K562 (cell line): ENCODE data around the gene WBP1. TPM values are rescaled to one million over a fixed set of nuclear protein-coding genes. Genes with fewer than 3 reads are reported as not detected.

Experiments used
- CHD4 ChIP-seq: fragments of 200-600 bp; sonication (generic); IDR thresholded peaks from 3 replicates; pipeline ENCODE4 v1.6.1; 2012; ENCODE audit warnings: low read depth, mild to moderate bottlenecking, mixed read lengths, low read length, inconsistent platforms; ENCODE audit not compliant: insufficient read depth, insufficient replicate concordance, poor library complexity, severe bottlenecking
- CREBBP ChIP-seq: IDR thresholded peaks from one replicate; pipeline ENCODE4 v1.6.1; 2012; ENCODE audit warnings: low read depth, mild to moderate bottlenecking, control low read depth, inconsistent platforms, low read length
- GABPB2 ChIP-seq: fragments of 250-450 bp; sonication (Bioruptor Pico); conservative IDR thresholded peaks from 2 replicates; pipeline ENCODE4 v1.5.1; 2021; ENCODE audit warnings: mild to moderate bottlenecking
- HNRNPH1 ChIP-seq: fragments of 200-400 bp; formaldehyde crosslinking; optimal IDR thresholded peaks from 2 replicates; pipeline ENCODE3; 2017; ENCODE audit warnings: low read depth, mild to moderate bottlenecking, low read length, moderate library complexity
- JUN ChIP-seq, 2 experiments: sonication (generic) in 1 of 2; formaldehyde crosslinking in 1 of 2; IDR thresholded peaks; 2 replicates each; pipeline versions ENCODE4 v1.6.1 to v1.8.0; 2012 to 2022; ENCODE audit warnings: borderline replicate concordance in 2 of 2, mild to moderate bottlenecking in 2 of 2, improper control_type of control experiment in 1 of 2, low read depth in 1 of 2, low read length in 1 of 2, missing genetic modification reagents in 1 of 2
- LCOR ChIP-seq: sonication (generic); formaldehyde crosslinking; IDR thresholded peaks from 2 replicates; pipeline ENCODE4 v1.8.0; 2022; ENCODE audit warnings: mild to moderate bottlenecking, missing genetic modification reagents
- SRSF3 ChIP-seq: fragments of 200-400 bp; formaldehyde crosslinking; IDR thresholded peaks from 2 replicates; pipeline ENCODE4 v1.6.1; 2016; ENCODE audit warnings: mild to moderate bottlenecking, low read length, moderate library complexity; ENCODE audit not compliant: insufficient read depth
- TAF9B ChIP-seq: fragments of 450-650 bp; IDR thresholded peaks from 2 replicates; pipeline ENCODE4 v1.6.1; 2018; ENCODE audit warnings: mild to moderate bottlenecking; ENCODE audit not compliant: partially characterized antibody
- ZNF76 ChIP-seq: fragments of 250-450 bp; sonication (Bioruptor Pico); IDR thresholded peaks from 2 replicates; pipeline ENCODE4 v1.4.0; 2020; ENCODE audit warnings: mild to moderate bottlenecking, moderate library complexity, borderline replicate concordance
- polyA plus RNA-seq, 8 experiments: library from polyadenylated mRNA; depleted of rRNA in 4 of 8; stranded (reverse) in 5 of 8; unstranded in 3 of 8; fragments of >200 nt; fragmentation: Nextera tagmentation in 2 of 8; fragmentation: Illumina TruSeq in 1 of 8; extraction: Ambion mirVana in 2 of 8; extraction: Trizol in 1 of 8; gene quantifications; 2 replicates each; pipeline versions ENCODE4 v1.2.1 to v1.2.3, GENCODE V29; 2011 to 2014; ENCODE audit warnings: inconsistent platforms in 1 of 8, missing spikeins in 1 of 8
- total RNA-seq, 7 experiments: library from RNA; depleted of rRNA in 6 of 7; stranded (reverse); fragments of >200 nt in 6 of 7; fragmentation: Illumina TruSeq in 2 of 7; extraction: Trizol in 2 of 7; gene quantifications; 2 replicates each; pipeline versions ENCODE4 v1.2.1 to v1.2.3, GENCODE V29; 2011 to 2021; ENCODE audit warnings: low replicate concordance in 1 of 7
- TF ChIP-seq, protein P1 (sequence below): fragments of 250-450 bp; sonication (Bioruptor Pico); IDR thresholded peaks from 2 replicates; pipeline ENCODE4 v1.5.0; 2021; ENCODE audit warnings: mild to moderate bottlenecking, moderate library complexity
- TF ChIP-seq, protein P2 (sequence below): fragments of 200-800 bp; sonication (Bioruptor generic); IDR thresholded peaks from 2 replicates; pipeline ENCODE4 v1.6.1; 2016; ENCODE audit warnings: missing genetic modification characterization, missing compliant biosample characterization

WBP1 gene
- total and polyA plus RNA-seq, 9 of the 15 experiments (the other 6 are each of a cell fraction or from before 2014, with no cell fraction given) = 1.9 to 27.7 (median 14.2) TPM

DNA sequence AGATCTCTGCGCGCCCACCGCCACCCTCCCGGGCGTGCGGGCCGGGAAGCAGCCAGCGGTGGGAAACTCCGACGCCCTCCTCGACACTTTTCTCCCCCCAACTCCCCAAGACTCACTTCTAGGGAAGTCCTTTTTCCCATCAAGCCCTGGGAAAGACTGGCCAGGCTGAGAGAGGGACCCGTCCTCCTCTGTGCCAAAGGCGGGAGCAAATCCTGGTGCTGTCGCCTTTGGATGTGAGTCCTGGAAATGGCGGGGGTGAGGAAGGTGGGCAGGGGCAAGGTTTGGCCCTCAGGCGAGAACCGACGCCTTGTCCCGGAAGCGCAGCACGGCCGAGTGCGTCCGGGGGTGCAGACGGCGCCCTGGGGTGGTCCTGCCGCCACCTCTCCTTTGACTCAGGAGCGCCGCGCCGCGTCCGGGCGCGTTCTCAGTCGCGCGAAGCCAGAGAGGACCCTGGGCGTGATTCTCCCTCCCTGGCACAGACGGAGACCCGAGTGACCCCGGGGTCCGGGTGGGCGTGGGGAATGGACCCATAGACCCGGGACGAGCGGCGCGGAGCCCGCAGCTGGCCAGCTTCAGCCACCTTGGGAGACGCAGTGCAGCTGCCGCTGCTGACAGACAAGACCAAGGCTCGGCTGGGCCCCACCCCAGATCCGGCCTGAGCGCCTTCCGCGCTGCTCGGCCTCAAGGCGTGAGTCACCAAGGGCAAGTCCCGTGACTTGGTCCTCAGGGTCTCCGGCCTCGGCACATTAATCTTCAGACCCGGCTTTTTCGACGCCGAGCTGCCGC, 44.7 kb downstream of the WBP1 start (continued):
- TF ChIP-seq, protein P1, sequence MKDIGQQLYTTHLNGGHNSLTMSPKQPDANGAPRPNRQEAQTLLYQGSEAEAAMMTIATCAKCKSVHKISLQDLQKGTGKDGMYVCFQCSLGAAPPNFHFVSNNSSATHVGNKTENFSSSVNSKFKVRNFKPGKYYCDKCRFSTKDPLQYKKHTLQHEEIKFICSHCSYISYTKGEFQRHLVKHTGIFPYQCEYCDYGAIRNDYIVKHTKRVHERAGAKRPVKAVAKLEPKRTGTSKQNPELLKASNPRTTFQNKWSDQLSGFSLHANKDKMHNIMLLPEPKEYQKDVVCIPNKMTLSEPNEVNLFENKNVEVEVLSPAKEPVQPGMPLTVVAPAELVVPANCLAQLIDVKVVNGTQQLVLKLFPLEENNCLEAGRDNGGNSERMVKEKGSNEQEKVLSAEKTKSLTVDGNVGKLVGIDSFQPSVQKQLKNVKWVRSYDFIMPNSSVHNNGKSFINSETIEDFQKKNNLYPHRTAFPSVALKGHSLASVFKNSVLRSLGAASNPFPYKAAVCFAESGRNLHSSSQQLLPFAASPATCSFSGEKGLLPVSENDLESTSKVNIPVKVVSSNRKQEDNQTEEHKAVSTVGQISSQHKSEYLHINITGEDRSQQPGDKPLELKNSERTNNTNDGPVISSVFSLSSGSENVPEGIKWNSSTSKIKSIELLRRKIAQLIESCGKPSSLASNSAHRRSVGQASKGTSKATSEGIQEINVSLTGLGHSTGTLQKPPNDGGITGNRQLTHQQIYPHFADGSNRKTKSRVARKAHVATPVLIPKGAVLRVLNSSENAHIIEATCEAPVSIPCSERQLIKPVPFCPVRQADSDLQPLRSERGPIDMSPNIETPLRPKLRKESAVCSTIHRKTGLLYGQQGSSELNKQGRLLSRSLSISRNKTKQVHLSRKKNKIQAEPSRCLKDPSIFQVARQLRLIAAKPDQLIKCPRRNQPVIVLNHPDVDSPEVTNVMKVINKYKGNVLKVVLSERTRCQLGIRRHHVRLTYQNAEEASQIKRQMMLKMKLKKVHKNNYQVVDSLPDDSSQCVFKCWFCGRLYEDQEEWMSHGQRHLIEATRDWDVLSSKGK (CRISPR knock-in tag) = no peak
- TF ChIP-seq TAF9B = peak; percentile 72
- no peak for TF ChIP-seq CREBBP
- peak; percentile 87 for TF ChIP-seq JUN (IDR thresholded peaks at IDR 0.05; ENCODE audit: borderline replicate concordance, low read depth, low read length)
- 0 out of 2 replicates have a peak, but pooled peaks have one; percentile 10 for TF ChIP-seq JUN (CRISPR knock-in tag; IDR thresholded peaks at IDR 0.05; ENCODE audit: borderline replicate concordance)
- TF ChIP-seq, protein P2, sequence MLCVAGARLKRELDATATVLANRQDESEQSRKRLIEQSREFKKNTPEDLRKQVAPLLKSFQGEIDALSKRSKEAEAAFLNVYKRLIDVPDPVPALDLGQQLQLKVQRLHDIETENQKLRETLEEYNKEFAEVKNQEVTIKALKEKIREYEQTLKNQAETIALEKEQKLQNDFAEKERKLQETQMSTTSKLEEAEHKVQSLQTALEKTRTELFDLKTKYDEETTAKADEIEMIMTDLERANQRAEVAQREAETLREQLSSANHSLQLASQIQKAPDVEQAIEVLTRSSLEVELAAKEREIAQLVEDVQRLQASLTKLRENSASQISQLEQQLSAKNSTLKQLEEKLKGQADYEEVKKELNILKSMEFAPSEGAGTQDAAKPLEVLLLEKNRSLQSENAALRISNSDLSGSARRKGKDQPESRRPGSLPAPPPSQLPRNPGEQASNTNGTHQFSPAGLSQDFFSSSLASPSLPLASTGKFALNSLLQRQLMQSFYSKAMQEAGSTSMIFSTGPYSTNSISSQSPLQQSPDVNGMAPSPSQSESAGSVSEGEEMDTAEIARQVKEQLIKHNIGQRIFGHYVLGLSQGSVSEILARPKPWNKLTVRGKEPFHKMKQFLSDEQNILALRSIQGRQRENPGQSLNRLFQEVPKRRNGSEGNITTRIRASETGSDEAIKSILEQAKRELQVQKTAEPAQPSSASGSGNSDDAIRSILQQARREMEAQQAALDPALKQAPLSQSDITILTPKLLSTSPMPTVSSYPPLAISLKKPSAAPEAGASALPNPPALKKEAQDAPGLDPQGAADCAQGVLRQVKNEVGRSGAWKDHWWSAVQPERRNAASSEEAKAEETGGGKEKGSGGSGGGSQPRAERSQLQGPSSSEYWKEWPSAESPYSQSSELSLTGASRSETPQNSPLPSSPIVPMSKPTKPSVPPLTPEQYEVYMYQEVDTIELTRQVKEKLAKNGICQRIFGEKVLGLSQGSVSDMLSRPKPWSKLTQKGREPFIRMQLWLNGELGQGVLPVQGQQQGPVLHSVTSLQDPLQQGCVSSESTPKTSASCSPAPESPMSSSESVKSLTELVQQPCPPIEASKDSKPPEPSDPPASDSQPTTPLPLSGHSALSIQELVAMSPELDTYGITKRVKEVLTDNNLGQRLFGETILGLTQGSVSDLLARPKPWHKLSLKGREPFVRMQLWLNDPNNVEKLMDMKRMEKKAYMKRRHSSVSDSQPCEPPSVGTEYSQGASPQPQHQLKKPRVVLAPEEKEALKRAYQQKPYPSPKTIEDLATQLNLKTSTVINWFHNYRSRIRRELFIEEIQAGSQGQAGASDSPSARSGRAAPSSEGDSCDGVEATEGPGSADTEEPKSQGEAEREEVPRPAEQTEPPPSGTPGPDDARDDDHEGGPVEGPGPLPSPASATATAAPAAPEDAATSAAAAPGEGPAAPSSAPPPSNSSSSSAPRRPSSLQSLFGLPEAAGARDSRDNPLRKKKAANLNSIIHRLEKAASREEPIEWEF (CRISPR knock-in tag) = no peak
- no peak for TF ChIP-seq CHD4
- no peak for TF ChIP-seq GABPB2 (CRISPR knock-in tag)
- no peak for TF ChIP-seq LCOR (CRISPR knock-in tag)
- TF ChIP-seq SRSF3 = no peak
- TF ChIP-seq HNRNPH1 = no peak
- no peak for TF ChIP-seq ZNF76 (CRISPR knock-in tag)
